DMS114 treated with DMSO at 0.1 percent for 48 hours (cell line): ENCODE results near the gene MICAL3.
"Not testable (repeated sequence)": the region's sequence is repeated elsewhere in the genome, so short reads cannot be mapped to it uniquely, and the experiment has no call there.

ENCODE experiments used
- DNase-seq: peaks from one replicate; lab custom pipeline; 2025; ENCODE audit not compliant: unreplicated experiment; lab: John Stamatoyannopoulos, UW

Gene MICAL3

GRCh38 chr22:18060646-18061620 lies 36.6 kb upstream of the MICAL3 start:
- DNase-seq: no peak

- no peak for DNase-seq
Observed at GRCh38 chr22:18059991-18060390, 35.6 kb upstream of the MICAL3 start.

GRCh38 chr22:18059473-18059872 lies 35.1 kb upstream of the MICAL3 start:
- no peak for DNase-seq

GRCh38 chr22:18059094-18059417 lies 34.7 kb upstream of the MICAL3 start:
- DNase-seq: no peak

GRCh38 chr22:18058371-18059093 lies 34.2 kb upstream of the MICAL3 start:
- no peak for DNase-seq

- no peak for DNase-seq
Observed at GRCh38 chr22:18057568-18058209, 33.3 kb upstream of the MICAL3 start.

GRCh38 chr22:18056807-18057474 lies 32.6 kb upstream of the MICAL3 start:
- DNase-seq: no peak

- DNase-seq: no peak
Observed at GRCh38 chr22:18056161-18056666, 31.9 kb upstream of the MICAL3 start.

- no peak for DNase-seq
Observed at GRCh38 chr22:18055619-18056160, 31.3 kb upstream of the MICAL3 start.

- DNase-seq: not testable (repeated sequence)
Observed at GRCh38 chr22:18053216-18053946, 29.0 kb upstream of the MICAL3 start.

GRCh38 chr22:18051113-18051512 lies 26.8 kb upstream of the MICAL3 start:
- not testable (repeated sequence) for DNase-seq

GRCh38 chr22:18050065-18050464 lies 25.7 kb upstream of the MICAL3 start:
- DNase-seq: no peak

- DNase-seq: peak; percentile 5
Observed at GRCh38 chr22:18048441-18048898, 24.1 kb upstream of the MICAL3 start.

GRCh38 chr22:18048041-18048440 lies 23.7 kb upstream of the MICAL3 start:
- DNase-seq: no peak

- DNase-seq: no peak
Observed at GRCh38 chr22:18045794-18046193, 21.4 kb upstream of the MICAL3 start.

GRCh38 chr22:18044548-18045271 lies 20.3 kb upstream of the MICAL3 start:
- DNase-seq: no peak

- DNase-seq: no peak
Observed at GRCh38 chr22:18042685-18043084, 18.3 kb upstream of the MICAL3 start.

GRCh38 chr22:18040898-18041297 lies 16.5 kb upstream of the MICAL3 start:
- DNase-seq: not testable (repeated sequence)

GRCh38 chr22:18035751-18036150 lies 11.4 kb upstream of the MICAL3 start:
- no peak for DNase-seq
